Sigmoid colon (tissue), 7 donors: ENCODE data around the gene U2AF2. TPM values are rescaled to one million over a fixed set of nuclear protein-coding genes. Genes with fewer than 3 reads are reported as not detected.

ENCODE experiments used
- DNase-seq: peaks from one replicate; pipeline ENCODE4 v3.0.0-alpha.2; 2019
- H3K27ac ChIP-seq, 4 donors: fragments of 200-600 bp; sonication (generic); one replicate each; pipeline ENCODE4 v1.5.1; 2016 to 2019; ENCODE audit warnings: mild to moderate bottlenecking in 1 of 4
- H3K27me3 ChIP-seq, 3 donors: fragments of 200-600 bp; sonication (generic); one replicate each; pipeline ENCODE4 v1.5.1; 2019; ENCODE audit warnings: mild to moderate bottlenecking in 1 of 3
- H3K36me3 ChIP-seq, 4 donors: fragments of 200-600 bp; sonication (generic); one replicate each; pipeline ENCODE4 v1.5.1; 2016 to 2019
- H3K4me1 ChIP-seq, 4 donors: fragments of 200-600 bp; sonication (generic); one replicate each; pipeline ENCODE4 v1.5.1; 2017 to 2019
- H3K4me3 ChIP-seq, 4 donors: fragments of 200-600 bp; sonication (generic); one replicate each; pipeline ENCODE4 v1.5.1; 2017 to 2019; ENCODE audit warnings: mild to moderate bottlenecking in 2 of 4, moderate library complexity in 1 of 4
- H3K9me3 ChIP-seq, 4 donors: fragments of 200-600 bp in 3 of 4; sonication (generic) in 3 of 4; one replicate each; pipeline versions ENCODE4 v1.5.1 to v1.6.1; 2013 to 2019
- EP300 ChIP-seq, 4 donors: sonication (generic); formaldehyde crosslinking; IDR thresholded peaks; one replicate each; pipeline ENCODE4 v1.6.1; 2017; ENCODE audit warnings: antibody characterized with exemption in 4 of 4
- POLR2A ChIP-seq, 2 donors: fragments of 450-650 bp; IDR thresholded peaks; one replicate each; pipeline ENCODE4 v1.6.1; 2016; ENCODE audit warnings: antibody characterized with exemption in 2 of 2, mild to moderate bottlenecking in 2 of 2, moderate library complexity in 2 of 2
- POLR2AphosphoS5 ChIP-seq, 4 donors: sonication (generic); formaldehyde crosslinking; IDR thresholded peaks; one replicate each; pipeline ENCODE4 v1.6.1; 2017; ENCODE audit warnings: antibody characterized with exemption in 4 of 4
- WGBS, 2 donors: extraction: QIAGEN DNeasy Blood & Tissue Kit; methylation state at CpG; one replicate each; pipeline ENCODE4 v1.1.7; 2013; 5-methylcytosine and 5-hydroxymethylcytosine counted together
- intact Hi-C: fragments of 100-400 bp; cut with DNase I; formaldehyde crosslinking; loops from one replicate; pipeline ENCODE4 v1.15.1; 2023
- polyA plus RNA-seq, 3 donors: library from polyadenylated mRNA; stranded (reverse); fragments of 200-250 nt; gene quantifications; one replicate each; pipeline ENCODE4 v1.2.3, GENCODE V29; 2013
- total RNA-seq, 4 donors: library from RNA; depleted of rRNA; stranded (reverse); fragments of >200 nt; gene quantifications; one replicate each; pipeline ENCODE4 v1.1.0, GENCODE V29; 2016
- TF ChIP-seq, protein P1 (sequence below), 4 experiments: fragments of 450-650 bp in 3 of 4; fragments of 200-600 bp in 1 of 4; IDR thresholded peaks; one replicate each; pipeline ENCODE4 v1.5.1; 2016 to 2019; ENCODE audit warnings: antibody characterized with exemption in 4 of 4, mild to moderate bottlenecking in 3 of 4, moderate library complexity in 2 of 4
- donor health status: healthy with polysubstance abuse.
- donor health status: Bipolar disorder and iron deficiency.
- donor health status: healthy.

The U2AF2 gene
- total and polyA plus RNA-seq, 7 donors, result 52.1 to 162 (median 79.7) TPM

DNA sequence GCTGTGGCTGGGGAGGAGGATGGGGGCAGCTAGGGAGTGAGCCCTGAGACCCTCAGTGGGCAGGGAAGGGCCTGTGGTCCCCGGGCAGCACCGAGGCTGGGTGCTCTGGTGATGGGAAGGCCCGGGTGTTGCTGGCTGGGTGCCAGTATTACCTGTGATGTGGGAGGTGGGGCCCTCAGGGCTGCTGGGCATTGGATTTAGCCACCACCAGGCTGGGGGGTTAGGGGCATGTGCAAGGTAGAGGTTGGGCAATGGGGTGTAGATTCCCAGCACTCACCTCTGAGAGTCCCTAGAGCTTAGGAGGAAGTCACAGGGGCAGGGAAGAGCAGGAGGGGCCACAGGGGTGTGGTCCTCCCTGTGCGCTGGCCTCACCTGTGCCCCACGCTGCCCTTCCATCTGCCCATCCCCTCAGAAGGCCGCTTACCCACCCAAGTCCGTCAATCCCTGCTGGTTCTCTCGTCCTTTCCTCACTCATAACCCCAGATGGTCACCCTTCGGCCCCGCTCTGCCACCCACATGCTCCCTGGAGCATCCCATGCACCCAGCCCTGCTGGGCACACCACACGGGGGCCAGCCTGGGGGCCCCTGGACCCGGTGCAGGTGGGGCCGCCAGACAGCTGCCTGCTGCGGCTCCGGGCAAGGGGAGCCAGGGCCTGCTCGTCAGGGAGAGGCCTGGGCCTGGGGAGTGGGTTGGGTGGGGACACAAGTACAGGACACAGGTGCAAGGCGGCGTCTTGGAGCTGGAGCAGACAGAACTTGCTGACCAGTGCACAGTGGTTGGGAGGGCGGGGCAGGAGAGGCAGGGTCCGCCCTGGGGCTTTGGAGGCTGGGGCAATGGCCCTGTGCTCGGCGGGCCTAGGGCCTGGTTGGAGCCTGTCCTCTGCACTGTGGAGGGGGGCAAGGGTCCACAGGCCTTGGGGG, 32.7 kb downstream of the U2AF2 start:
- Histone ChIP-seq H3K27me3 (no peaks in the 10 kb centered on the region), H3K27ac (no peak overlapping the region), H3K9me3 (no peaks in the 10 kb centered on the region), H3K4me3 (no peak overlapping the region), H3K4me1 (peaks cover 0 to 7% (median 0%) of the 10 kb centered on the region in 4 donors), H3K36me3 (peaks cover 29 to 91% (median 52%) of the 10 kb centered on the region in 4 donors)
- intact Hi-C loops, result no loop called here
- no peak for TF ChIP-seq EP300 (IDR thresholded peaks at IDR 0.05)
- TF ChIP-seq, protein P1, sequence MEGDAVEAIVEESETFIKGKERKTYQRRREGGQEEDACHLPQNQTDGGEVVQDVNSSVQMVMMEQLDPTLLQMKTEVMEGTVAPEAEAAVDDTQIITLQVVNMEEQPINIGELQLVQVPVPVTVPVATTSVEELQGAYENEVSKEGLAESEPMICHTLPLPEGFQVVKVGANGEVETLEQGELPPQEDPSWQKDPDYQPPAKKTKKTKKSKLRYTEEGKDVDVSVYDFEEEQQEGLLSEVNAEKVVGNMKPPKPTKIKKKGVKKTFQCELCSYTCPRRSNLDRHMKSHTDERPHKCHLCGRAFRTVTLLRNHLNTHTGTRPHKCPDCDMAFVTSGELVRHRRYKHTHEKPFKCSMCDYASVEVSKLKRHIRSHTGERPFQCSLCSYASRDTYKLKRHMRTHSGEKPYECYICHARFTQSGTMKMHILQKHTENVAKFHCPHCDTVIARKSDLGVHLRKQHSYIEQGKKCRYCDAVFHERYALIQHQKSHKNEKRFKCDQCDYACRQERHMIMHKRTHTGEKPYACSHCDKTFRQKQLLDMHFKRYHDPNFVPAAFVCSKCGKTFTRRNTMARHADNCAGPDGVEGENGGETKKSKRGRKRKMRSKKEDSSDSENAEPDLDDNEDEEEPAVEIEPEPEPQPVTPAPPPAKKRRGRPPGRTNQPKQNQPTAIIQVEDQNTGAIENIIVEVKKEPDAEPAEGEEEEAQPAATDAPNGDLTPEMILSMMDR (IDR thresholded peaks at IDR 0.05), result no peak
- TF ChIP-seq POLR2A (IDR thresholded peaks at IDR 0.05), result no peak
- no peak for TF ChIP-seq POLR2AphosphoS5 (IDR thresholded peaks at IDR 0.05)
- DNase-seq, result no peak
- WGBS, 2 donors, result 19 to 75% methylated on average over 22 of the region's 22 CpGs

DNA sequence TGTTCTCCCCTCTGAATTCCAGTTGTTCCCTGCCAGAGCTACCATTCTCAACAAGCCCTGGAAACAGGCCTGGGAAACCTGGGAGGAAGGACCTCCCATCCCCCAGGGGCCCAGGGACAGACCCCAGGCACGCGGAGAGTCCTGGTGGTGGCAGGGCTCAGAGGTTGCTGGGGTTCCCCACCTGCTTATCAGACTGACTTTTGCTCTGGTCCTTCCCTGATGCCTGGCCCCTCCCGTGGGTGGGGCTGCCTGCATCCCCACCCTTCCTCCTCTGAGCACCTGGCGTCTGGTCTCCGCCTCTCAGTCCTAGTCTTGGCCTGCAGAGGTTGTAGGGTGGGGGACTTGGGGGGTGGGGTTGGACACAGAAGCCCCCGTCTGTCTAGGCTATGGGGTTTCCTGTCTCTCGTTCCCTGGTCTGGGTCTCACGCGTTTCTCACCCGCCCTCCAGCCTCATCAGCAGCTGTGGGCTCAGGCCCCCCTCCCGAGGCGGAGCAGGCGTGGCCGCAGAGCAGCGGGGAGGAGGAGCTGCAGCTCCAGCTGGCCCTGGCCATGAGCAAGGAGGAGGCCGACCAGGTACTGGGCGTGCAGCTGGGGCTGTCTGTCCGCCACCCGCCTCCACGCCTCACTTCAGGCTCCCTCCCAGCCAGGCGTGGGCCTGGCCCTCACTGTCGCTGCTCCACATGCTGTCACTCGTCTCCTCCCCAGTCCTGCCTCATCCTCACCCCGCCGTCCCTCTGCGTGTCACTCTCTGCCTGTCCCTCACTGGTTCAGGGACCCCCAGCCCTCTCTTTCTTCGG, 33.8 kb downstream of the U2AF2 start:
- whole genome bisulfite sequencing, 2 donors, result 15 to 55% methylated on average over 27 of the region's 27 CpGs
- Histone ChIP-seq H3K4me1 (peaks cover 0 to 7% (median 0%) of the 10 kb centered on the region in 4 donors), H3K27me3 (no peaks in the 10 kb centered on the region), H3K27ac (no peak overlapping the region), H3K9me3 (no peaks in the 10 kb centered on the region), H3K36me3 (peaks cover 29 to 95% (median 60%) of the 10 kb centered on the region in 4 donors), H3K4me3 (no peak overlapping the region)
- DNase-seq, result peak; percentile 50
- intact Hi-C loops, result no loop called here
- TF ChIP-seq POLR2AphosphoS5 (IDR thresholded peaks at IDR 0.05) (no peak), POLR2A (IDR thresholded peaks at IDR 0.05) (no peak), EP300 (IDR thresholded peaks at IDR 0.05) (no peak)
- TF ChIP-seq, protein P1 (IDR thresholded peaks at IDR 0.05), result no peak

DNA sequence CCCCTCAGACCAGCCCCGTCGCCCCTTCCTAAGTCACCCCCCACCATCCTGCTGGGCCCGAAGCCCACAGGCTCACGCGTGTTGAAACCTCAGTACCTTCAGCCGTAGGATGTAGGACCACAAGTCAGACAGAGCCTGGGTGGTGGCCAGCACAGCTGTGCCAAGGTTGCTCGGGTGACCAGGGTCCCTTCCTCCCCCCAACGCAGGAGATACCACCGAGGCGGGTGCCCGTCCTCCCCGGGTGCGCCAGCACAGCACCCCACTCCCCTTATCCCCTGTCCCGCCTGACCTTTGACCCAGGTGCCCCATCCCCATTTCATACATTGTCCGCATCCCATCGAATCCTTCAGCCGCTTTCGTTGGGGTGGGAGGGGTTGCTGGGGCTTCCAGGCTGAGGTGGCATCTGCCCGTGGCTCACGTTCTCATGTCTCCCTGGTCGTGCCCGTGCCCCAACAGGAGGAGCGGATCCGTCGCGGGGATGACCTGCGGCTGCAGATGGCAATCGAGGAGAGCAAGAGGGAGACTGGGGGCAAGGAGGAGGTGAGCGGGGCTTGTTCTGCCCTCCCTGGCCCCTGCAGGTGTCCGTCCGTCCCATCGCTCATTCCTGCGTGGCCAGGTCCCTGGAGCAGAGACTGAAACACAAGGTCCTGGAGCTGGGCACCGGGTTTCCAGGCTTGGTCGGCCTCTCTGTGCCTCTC, 34.7 kb downstream of the U2AF2 start:
- intact Hi-C loops, result no loop called here
- no peak overlapping the region for H3K4me3 ChIP-seq

More for the DNA sequence above, 34.7 kb downstream of the U2AF2 start:
- H3K4me1 ChIP-seq, result peaks cover 0 to 7% (median 0%) of the 10 kb centered on the region in 4 donors
- no peaks in the 10 kb centered on the region for H3K9me3 ChIP-seq
- no peaks in the 10 kb centered on the region for H3K27me3 ChIP-seq
- no peak overlapping the region for H3K27ac ChIP-seq
- peaks cover 36 to 96% (median 63%) of the 10 kb centered on the region in 4 donors for H3K36me3 ChIP-seq
- peak; percentile 56 for DNase-seq
- WGBS, 2 donors, result 75 to 92% methylated on average over 35 of the region's 35 CpGs
- TF ChIP-seq, protein P1 (IDR thresholded peaks at IDR 0.05), result no peak
- TF ChIP-seq POLR2A (IDR thresholded peaks at IDR 0.05), result no peak
- TF ChIP-seq EP300 (IDR thresholded peaks at IDR 0.05), result no peak
- TF ChIP-seq POLR2AphosphoS5 (IDR thresholded peaks at IDR 0.05), result no peak
